ENCODE results near the gene NAA80.

DNA sequence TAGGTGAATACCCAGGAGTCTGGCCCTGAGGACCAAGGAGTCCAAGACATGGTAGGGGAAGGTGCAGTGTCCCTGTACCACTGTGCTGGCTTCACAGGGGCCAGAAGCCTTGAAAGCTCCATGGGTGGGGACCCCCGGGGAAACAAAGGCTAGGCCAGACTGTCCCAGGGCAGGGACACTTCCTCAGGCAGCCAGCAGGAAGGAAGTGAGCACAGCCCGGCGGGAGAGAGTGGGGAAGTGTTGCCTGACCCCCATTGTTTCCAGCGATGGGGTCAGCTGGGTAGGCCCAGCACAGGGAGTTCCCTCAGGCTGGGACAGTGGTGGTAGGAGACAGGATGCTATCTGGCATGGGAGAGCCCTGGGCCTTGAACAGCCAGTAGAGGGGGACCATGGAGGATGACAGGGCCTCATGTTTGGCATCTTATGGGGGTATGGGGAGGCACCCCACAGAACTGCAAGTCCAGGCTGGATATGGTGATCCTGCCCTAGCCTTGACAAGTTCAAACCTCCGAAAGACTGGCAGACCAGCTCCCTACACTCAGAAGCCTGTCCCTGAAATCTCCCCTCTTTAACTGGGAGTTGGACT lies 24.5 kb upstream of the NAA80 start:
- TF ChIP-seq, protein P1, sequence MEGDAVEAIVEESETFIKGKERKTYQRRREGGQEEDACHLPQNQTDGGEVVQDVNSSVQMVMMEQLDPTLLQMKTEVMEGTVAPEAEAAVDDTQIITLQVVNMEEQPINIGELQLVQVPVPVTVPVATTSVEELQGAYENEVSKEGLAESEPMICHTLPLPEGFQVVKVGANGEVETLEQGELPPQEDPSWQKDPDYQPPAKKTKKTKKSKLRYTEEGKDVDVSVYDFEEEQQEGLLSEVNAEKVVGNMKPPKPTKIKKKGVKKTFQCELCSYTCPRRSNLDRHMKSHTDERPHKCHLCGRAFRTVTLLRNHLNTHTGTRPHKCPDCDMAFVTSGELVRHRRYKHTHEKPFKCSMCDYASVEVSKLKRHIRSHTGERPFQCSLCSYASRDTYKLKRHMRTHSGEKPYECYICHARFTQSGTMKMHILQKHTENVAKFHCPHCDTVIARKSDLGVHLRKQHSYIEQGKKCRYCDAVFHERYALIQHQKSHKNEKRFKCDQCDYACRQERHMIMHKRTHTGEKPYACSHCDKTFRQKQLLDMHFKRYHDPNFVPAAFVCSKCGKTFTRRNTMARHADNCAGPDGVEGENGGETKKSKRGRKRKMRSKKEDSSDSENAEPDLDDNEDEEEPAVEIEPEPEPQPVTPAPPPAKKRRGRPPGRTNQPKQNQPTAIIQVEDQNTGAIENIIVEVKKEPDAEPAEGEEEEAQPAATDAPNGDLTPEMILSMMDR (IDR thresholded peaks at IDR 0.05) = no peak
- no peak for TF ChIP-seq EZH2 (IDR thresholded peaks at IDR 0.05)
